HL-60 (cell line): ENCODE data around the gene LCE2A.

ENCODE experiments used
- GABPA ChIP-seq: IDR thresholded peaks from 2 replicates; pipeline ENCODE4 v1.6.1; 2012; ENCODE audit warnings: low read depth
- POLR2AphosphoS5 ChIP-seq: IDR thresholded peaks from 2 replicates; pipeline ENCODE4 v1.6.1; 2012; ENCODE audit warnings: low read depth
- SPI1 ChIP-seq: IDR thresholded peaks from 2 replicates; pipeline ENCODE4 v1.6.1; 2012; ENCODE audit warnings: low read depth, mild to moderate bottlenecking, borderline replicate concordance
- TF ChIP-seq, protein P1 (sequence below): IDR thresholded peaks from 2 replicates; pipeline ENCODE4 v1.6.1; 2012; ENCODE audit warnings: low read depth; ENCODE audit not compliant: insufficient replicate concordance
- TF ChIP-seq, protein P2 (sequence below): IDR thresholded peaks from one replicate; pipeline ENCODE4 v1.5.1; 2011; ENCODE audit warnings: low read length, control low read depth, inconsistent platforms; ENCODE audit not compliant: insufficient read depth

DNA sequence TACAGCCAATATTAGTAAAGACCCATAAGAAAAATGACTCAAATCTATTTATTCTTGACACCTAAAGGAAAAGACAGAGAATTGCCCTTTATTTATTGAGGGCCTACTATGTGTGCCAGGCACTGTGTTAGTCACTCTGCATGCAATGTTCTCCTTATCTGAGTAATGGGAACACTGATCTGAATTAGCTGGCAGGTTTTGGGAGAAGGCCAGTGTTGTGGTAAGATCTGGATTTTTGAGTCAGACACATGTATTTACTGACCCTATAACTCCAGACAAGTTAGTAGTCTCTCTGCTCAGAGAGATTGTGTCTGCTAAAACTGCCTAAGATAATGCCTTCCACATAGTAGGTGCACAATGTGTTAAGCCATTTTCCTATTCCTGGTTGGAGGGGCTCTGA, 27.1 kb downstream of the LCE2A start:
- TF ChIP-seq, protein P1, sequence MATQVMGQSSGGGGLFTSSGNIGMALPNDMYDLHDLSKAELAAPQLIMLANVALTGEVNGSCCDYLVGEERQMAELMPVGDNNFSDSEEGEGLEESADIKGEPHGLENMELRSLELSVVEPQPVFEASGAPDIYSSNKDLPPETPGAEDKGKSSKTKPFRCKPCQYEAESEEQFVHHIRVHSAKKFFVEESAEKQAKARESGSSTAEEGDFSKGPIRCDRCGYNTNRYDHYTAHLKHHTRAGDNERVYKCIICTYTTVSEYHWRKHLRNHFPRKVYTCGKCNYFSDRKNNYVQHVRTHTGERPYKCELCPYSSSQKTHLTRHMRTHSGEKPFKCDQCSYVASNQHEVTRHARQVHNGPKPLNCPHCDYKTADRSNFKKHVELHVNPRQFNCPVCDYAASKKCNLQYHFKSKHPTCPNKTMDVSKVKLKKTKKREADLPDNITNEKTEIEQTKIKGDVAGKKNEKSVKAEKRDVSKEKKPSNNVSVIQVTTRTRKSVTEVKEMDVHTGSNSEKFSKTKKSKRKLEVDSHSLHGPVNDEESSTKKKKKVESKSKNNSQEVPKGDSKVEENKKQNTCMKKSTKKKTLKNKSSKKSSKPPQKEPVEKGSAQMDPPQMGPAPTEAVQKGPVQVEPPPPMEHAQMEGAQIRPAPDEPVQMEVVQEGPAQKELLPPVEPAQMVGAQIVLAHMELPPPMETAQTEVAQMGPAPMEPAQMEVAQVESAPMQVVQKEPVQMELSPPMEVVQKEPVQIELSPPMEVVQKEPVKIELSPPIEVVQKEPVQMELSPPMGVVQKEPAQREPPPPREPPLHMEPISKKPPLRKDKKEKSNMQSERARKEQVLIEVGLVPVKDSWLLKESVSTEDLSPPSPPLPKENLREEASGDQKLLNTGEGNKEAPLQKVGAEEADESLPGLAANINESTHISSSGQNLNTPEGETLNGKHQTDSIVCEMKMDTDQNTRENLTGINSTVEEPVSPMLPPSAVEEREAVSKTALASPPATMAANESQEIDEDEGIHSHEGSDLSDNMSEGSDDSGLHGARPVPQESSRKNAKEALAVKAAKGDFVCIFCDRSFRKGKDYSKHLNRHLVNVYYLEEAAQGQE: no peak
- TF ChIP-seq, protein P2, sequence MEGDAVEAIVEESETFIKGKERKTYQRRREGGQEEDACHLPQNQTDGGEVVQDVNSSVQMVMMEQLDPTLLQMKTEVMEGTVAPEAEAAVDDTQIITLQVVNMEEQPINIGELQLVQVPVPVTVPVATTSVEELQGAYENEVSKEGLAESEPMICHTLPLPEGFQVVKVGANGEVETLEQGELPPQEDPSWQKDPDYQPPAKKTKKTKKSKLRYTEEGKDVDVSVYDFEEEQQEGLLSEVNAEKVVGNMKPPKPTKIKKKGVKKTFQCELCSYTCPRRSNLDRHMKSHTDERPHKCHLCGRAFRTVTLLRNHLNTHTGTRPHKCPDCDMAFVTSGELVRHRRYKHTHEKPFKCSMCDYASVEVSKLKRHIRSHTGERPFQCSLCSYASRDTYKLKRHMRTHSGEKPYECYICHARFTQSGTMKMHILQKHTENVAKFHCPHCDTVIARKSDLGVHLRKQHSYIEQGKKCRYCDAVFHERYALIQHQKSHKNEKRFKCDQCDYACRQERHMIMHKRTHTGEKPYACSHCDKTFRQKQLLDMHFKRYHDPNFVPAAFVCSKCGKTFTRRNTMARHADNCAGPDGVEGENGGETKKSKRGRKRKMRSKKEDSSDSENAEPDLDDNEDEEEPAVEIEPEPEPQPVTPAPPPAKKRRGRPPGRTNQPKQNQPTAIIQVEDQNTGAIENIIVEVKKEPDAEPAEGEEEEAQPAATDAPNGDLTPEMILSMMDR: no peak
- TF ChIP-seq POLR2AphosphoS5 (no peak), GABPA (no peak), SPI1 (no peak)
